H1 (cell line): Measurements from ENCODE around the gene CTNNA3. TPM values are rescaled to one million over a fixed set of nuclear protein-coding genes. Genes with fewer than 3 reads are reported as not detected.

ENCODE experiments used
- CTCF ChIA-PET: fragments of 300-600 bp; sonication (Branson Sonifier 250); formaldehyde crosslinking; loops from one replicate; lab custom pipeline; 2021; ENCODE audit not compliant: partially characterized antibody; lab: Charles Lee
- POLR2A ChIA-PET: fragments of 300-600 bp; sonication (Branson Sonifier 250); formaldehyde crosslinking; loops from one replicate; lab custom pipeline; 2021; ENCODE audit warnings: inconsistent platforms; ENCODE audit not compliant: partially characterized antibody; lab: Charles Lee
- DNase-seq, 2 experiments: peaks; one replicate each; pipeline versions ENCODE4 v3.0.0 to v3.0.0-alpha.2; 2010 to 2022; ENCODE audit warnings: low spot score in 2 of 2, low read depth in 1 of 2, mixed read lengths in 1 of 2
- FAIRE-seq: peaks from 2 replicates; lab custom pipeline; 2011; peaks lifted over from hg19 to GRCh38; lab: Jason Lieb, UNC
- H2AFZ ChIP-seq: 2 replicates; pipeline ENCODE4 v1.8.1; 2012; ENCODE audit warnings: low read length, inconsistent platforms
- H2AK5ac ChIP-seq: 2 replicates; pipeline ENCODE4 v1.6.1; 2013; ENCODE audit warnings: low read depth, low read length
- H2BK120ac ChIP-seq: replicated peaks from 2 replicates; pipeline ENCODE3; 2013; ENCODE audit warnings: low read depth, low read length, inconsistent platforms
- H2BK12ac ChIP-seq: 2 replicates; pipeline ENCODE4 v1.6.1; 2013; ENCODE audit warnings: low read depth, low read length
- H2BK15ac ChIP-seq: 2 replicates; pipeline ENCODE4 v1.6.1; 2013; ENCODE audit warnings: low read length
- H2BK20ac ChIP-seq: 2 replicates; pipeline ENCODE4 v1.6.1; 2013; ENCODE audit warnings: low read length
- H2BK5ac ChIP-seq: 2 replicates; pipeline ENCODE4 v1.6.1; 2013; ENCODE audit warnings: low read depth, low read length
- H3K14ac ChIP-seq: 2 replicates; pipeline ENCODE4 v1.6.1; 2013; ENCODE audit warnings: inconsistent platforms; ENCODE audit not compliant: insufficient read length
- H3K18ac ChIP-seq: 2 replicates; pipeline ENCODE4 v1.6.1; 2013; ENCODE audit warnings: low read length; ENCODE audit errors: extremely low read depth
- H3K23ac ChIP-seq: 2 replicates; pipeline ENCODE4 v1.6.1; 2013; ENCODE audit warnings: inconsistent platforms; ENCODE audit not compliant: insufficient read length
- H3K23me2 ChIP-seq: 2 replicates; pipeline ENCODE4 v1.6.1; 2013; ENCODE audit warnings: low read depth, low read length
- H3K27ac ChIP-seq: 2 replicates; pipeline ENCODE4 v1.6.1; 2011; ENCODE audit warnings: low read depth, low read length, inconsistent platforms
- H3K27me3 ChIP-seq, 4 experiments: replicated peaks in 1 of 4; 1 replicate in 1 of 4; 2 replicates in 3 of 4; pipeline versions ENCODE4 v1.6.1 to v1.8.1; 2011 to 2013; ENCODE audit warnings: low read length in 3 of 4, mild to moderate bottlenecking in 3 of 4, inconsistent platforms in 2 of 4, mixed read lengths in 2 of 4, moderate library complexity in 1 of 4; ENCODE audit not compliant: control insufficient read depth in 3 of 4, insufficient read depth in 3 of 4; ENCODE audit errors: extremely low read depth in 1 of 4
- H3K36me3 ChIP-seq, 4 experiments: 2 replicates each; pipeline versions ENCODE4 v1.6.1 to v1.8.1; 2011 to 2013; ENCODE audit warnings: mild to moderate bottlenecking in 4 of 4, low read length in 3 of 4, moderate library complexity in 2 of 4, control low read depth in 1 of 4, inconsistent platforms in 1 of 4; ENCODE audit not compliant: insufficient read depth in 4 of 4, control insufficient read depth in 2 of 4
- H3K4ac ChIP-seq: replicated peaks from 2 replicates; pipeline ENCODE3; 2013; ENCODE audit warnings: low read length, low read depth, mixed read lengths, inconsistent platforms; ENCODE audit not compliant: insufficient read length
- H3K4me1 ChIP-seq, 4 experiments: replicated peaks in 1 of 4; 1 replicate in 1 of 4; 2 replicates in 3 of 4; pipeline versions ENCODE4 v1.6.1 to v1.8.1; 2011 to 2013; ENCODE audit warnings: low read length in 3 of 4, inconsistent platforms in 2 of 4, mixed read lengths in 1 of 4; ENCODE audit not compliant: insufficient read depth in 4 of 4, control insufficient read depth in 3 of 4
- H3K4me2 ChIP-seq, 2 experiments: 2 replicates each; pipeline versions ENCODE4 v1.6.1 to v1.8.1; 2011 to 2013; ENCODE audit warnings: low read depth in 2 of 2, low read length in 2 of 2, control low read depth in 1 of 2, inconsistent platforms in 1 of 2, mild to moderate bottlenecking in 1 of 2; ENCODE audit not compliant: insufficient read depth in 1 of 2
- H3K4me3 ChIP-seq, 4 experiments: fragments of 200-600, 300-600 bp in 1 of 4; sonication (generic), shearing (Covaris generic), sonication (Bioruptor Twin) in 1 of 4; 2 replicates each; pipeline versions ENCODE4 v1.5.1 to v1.8.1; 2011 to 2016; ENCODE audit warnings: low read length in 4 of 4, low read depth in 3 of 4, control low read depth in 2 of 4, inconsistent platforms in 2 of 4, mild to moderate bottlenecking in 2 of 4, mixed read lengths in 1 of 4, moderate library complexity in 1 of 4; ENCODE audit not compliant: insufficient read depth in 2 of 4; ENCODE audit errors: extremely low read depth in 1 of 4
- H3K56ac ChIP-seq: replicated peaks from 2 replicates; pipeline ENCODE3; 2013; ENCODE audit warnings: low read depth, mild to moderate bottlenecking, mixed read lengths, low read length, inconsistent platforms; ENCODE audit not compliant: insufficient read length
- H3K79me1 ChIP-seq: 2 replicates; pipeline ENCODE4 v1.6.1; 2013; ENCODE audit warnings: low read depth, low read length, control low read depth
- H3K79me2 ChIP-seq, 2 experiments: 2 replicates each; pipeline versions ENCODE4 v1.6.1 to v1.8.1; 2012 to 2013; ENCODE audit warnings: low read length in 2 of 2, mild to moderate bottlenecking in 2 of 2, inconsistent platforms in 1 of 2; ENCODE audit not compliant: insufficient read depth in 2 of 2, control insufficient read depth in 1 of 2
- H3K9ac ChIP-seq, 4 experiments: replicated peaks in 1 of 4; 1 replicate in 1 of 4; 2 replicates in 3 of 4; pipeline versions ENCODE4 v1.6.1 to v1.8.1; 2011 to 2013; ENCODE audit warnings: low read depth in 3 of 4, low read length in 3 of 4, control low read depth in 2 of 4, mild to moderate bottlenecking in 2 of 4, moderate library complexity in 2 of 4, inconsistent platforms in 1 of 4; ENCODE audit errors: extremely low read depth in 1 of 4
- H3K9me3 ChIP-seq, 2 experiments: 2 replicates each; pipeline versions ENCODE4 v1.6.1 to v1.8.1; 2012 to 2013; ENCODE audit warnings: mild to moderate bottlenecking in 2 of 2, moderate library complexity in 2 of 2, control low read depth in 1 of 2, inconsistent platforms in 1 of 2, low read depth in 1 of 2, low read length in 1 of 2, mixed read lengths in 1 of 2; ENCODE audit not compliant: insufficient read depth in 2 of 2
- H4K20me1 ChIP-seq, 2 experiments: replicated peaks in 1 of 2; 2 replicates each; pipeline versions ENCODE3 to v1.8.1; 2011 to 2013; ENCODE audit warnings: inconsistent platforms in 2 of 2, low read length in 2 of 2, mild to moderate bottlenecking in 1 of 2; ENCODE audit not compliant: insufficient read depth in 2 of 2, control insufficient read depth in 1 of 2
- H4K5ac ChIP-seq: 2 replicates; pipeline ENCODE4 v1.6.1; 2013; ENCODE audit warnings: low read length, low read depth, mixed read lengths, inconsistent platforms; ENCODE audit not compliant: insufficient read length
- H4K8ac ChIP-seq: 2 replicates; pipeline ENCODE4 v1.8.0; 2013; ENCODE audit warnings: mild to moderate bottlenecking, moderate library complexity, low read length, inconsistent platforms; ENCODE audit not compliant: insufficient read depth; ENCODE audit errors: extremely low read depth
- H4K91ac ChIP-seq: replicated peaks from 2 replicates; pipeline ENCODE3; 2013; ENCODE audit warnings: low read length, mixed read lengths, inconsistent platforms; ENCODE audit not compliant: insufficient read length
- CBX8 ChIP-seq: fragments of 300-800, 300-1000 bp; sonication (generic); IDR thresholded peaks from 2 replicates; pipeline ENCODE4 v1.7.1; 2016; ENCODE audit warnings: low read depth, low read length, borderline replicate concordance
- CREB1 ChIP-seq: IDR thresholded peaks from 2 replicates; pipeline ENCODE4 v1.6.1; 2012; ENCODE audit warnings: inconsistent platforms
- CTBP2 ChIP-seq: IDR thresholded peaks from 2 replicates; pipeline ENCODE4 v1.7.0; 2011; ENCODE audit warnings: borderline replicate concordance, mild to moderate bottlenecking, moderate library complexity, mixed read lengths, low read length; ENCODE audit not compliant: insufficient read depth, insufficient read length
- HDAC6 ChIP-seq: IDR thresholded peaks from one replicate; pipeline ENCODE4 v1.7.1; 2012; ENCODE audit warnings: low read depth, mild to moderate bottlenecking, inconsistent platforms, low read length, moderate library complexity
- RFX5 ChIP-seq: IDR thresholded peaks from 2 replicates; pipeline ENCODE4 v1.6.1; 2011; ENCODE audit warnings: low read depth, low read length, improper control_type of control experiment, borderline replicate concordance
- SAP30 ChIP-seq: fragments of 300-600 bp; sonication (generic); IDR thresholded peaks from 2 replicates; pipeline ENCODE4 v1.7.1; 2012; ENCODE audit warnings: low read length, moderate library complexity, mild to moderate bottlenecking, inconsistent platforms; ENCODE audit not compliant: insufficient read depth, insufficient replicate concordance
- TAF1 ChIP-seq: IDR thresholded peaks from 2 replicates; pipeline ENCODE4 v1.6.1; 2011; ENCODE audit warnings: mild to moderate bottlenecking, low read depth, low read length
- TAF7 ChIP-seq: optimal IDR thresholded peaks from 2 replicates; pipeline ENCODE3; 2011; ENCODE audit warnings: low read depth, mild to moderate bottlenecking, inconsistent platforms, low read length, moderate library complexity, borderline replicate concordance
- TCF12 ChIP-seq: IDR thresholded peaks from 2 replicates; pipeline ENCODE4 v1.6.1; 2011; ENCODE audit warnings: low read depth, mild to moderate bottlenecking, low read length
- WGBS, 2 experiments: shearing (Covaris generic) in 1 of 2; methylation state at CpG; one replicate each; pipeline versions ENCODE4 v1.1.6 to v1.1.7; 2013 to 2015; ENCODE audit warnings: low lambda C conversion rate in 2 of 2, mixed read lengths in 2 of 2, inconsistent platforms in 1 of 2, low coverage in 1 of 2, missing lambda C conversion rate in 1 of 2; ENCODE audit not compliant: insufficient replicate concordance in 2 of 2, insufficient coverage in 1 of 2, insufficient read length in 1 of 2; ENCODE audit errors: extremely low coverage in 1 of 2, missing lambda C conversion rate in 1 of 2; 5-methylcytosine and 5-hydroxymethylcytosine counted together
- polyA plus RNA-seq, 7 experiments: library from polyadenylated mRNA; depleted of rRNA in 3 of 7; stranded (reverse) in 5 of 7; unstranded in 2 of 7; fragments of >200 nt in 5 of 7; fragments of 200-250 nt in 2 of 7; gene quantifications; 1 replicate in 5 of 7; 2 replicates in 1 of 7; 4 replicates in 1 of 7; pipeline versions ENCODE4 v1.2.1 to v1.2.3, GENCODE V29; 2011 to 2013; ENCODE audit warnings: missing spikeins in 2 of 7, mixed read lengths in 2 of 7
- total RNA-seq: library from RNA; stranded (reverse); fragmentation: NEBNext Ultra II Directional; extraction: Animal tissue kit (Norgen Biotek cat#: 25700); gene quantifications from 2 replicates; pipeline ENCODE4 v1.2.1, GENCODE V29; 2021
- TF ChIP-seq, protein P1 (sequence below): IDR thresholded peaks from 2 replicates; pipeline ENCODE4 v1.6.1; 2012; ENCODE audit warnings: inconsistent platforms

The CTNNA3 gene
- total and polyA plus RNA-seq, 2 of the 8 experiments (the other 6 are each of a cell fraction or from before 2014, with no cell fraction given) = 1.3 to 1.5 TPM

GRCh38 chr10:67650558-67650957, 45.4 kb downstream of the CTNNA3 start:
- no peak overlapping the region for H3K56ac ChIP-seq
- H2BK20ac ChIP-seq = no peak overlapping the region
- H3K27ac ChIP-seq = no peak overlapping the region
- H4K8ac ChIP-seq = no peak overlapping the region
- CTCF ChIA-PET = no interaction called here
- H3K79me1 ChIP-seq = no peaks in the 10 kb centered on the region
- H3K4me2 ChIP-seq = no peak overlapping the region
- H2BK120ac ChIP-seq = no peak overlapping the region
- no peak for TF ChIP-seq HDAC6
- TF ChIP-seq CBX8 = no peak
- TF ChIP-seq TAF7 = no peak
- TF ChIP-seq, protein P1, sequence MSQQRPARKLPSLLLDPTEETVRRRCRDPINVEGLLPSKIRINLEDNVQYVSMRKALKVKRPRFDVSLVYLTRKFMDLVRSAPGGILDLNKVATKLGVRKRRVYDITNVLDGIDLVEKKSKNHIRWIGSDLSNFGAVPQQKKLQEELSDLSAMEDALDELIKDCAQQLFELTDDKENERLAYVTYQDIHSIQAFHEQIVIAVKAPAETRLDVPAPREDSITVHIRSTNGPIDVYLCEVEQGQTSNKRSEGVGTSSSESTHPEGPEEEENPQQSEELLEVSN = no peak
- TF ChIP-seq CTBP2 = no peak
- TF ChIP-seq TCF12 = no peak
- TF ChIP-seq TAF1 = no peak
- TF ChIP-seq SAP30 = no peak
- TF ChIP-seq RFX5 = no peak
- no peak for TF ChIP-seq CREB1
- TF ChIP-seq, all 59 proteins: peak for 0
- no peaks in the 10 kb centered on the region for H3K23me2 ChIP-seq
- no peaks in the 10 kb centered on the region for H3K27me3 ChIP-seq
- H3K14ac ChIP-seq = no peak overlapping the region
- 85% methylated on average over 4 of the region's 4 CpGs; no CpG with 5 or more reads in 1 of the 2 experiments for WGBS, 2 experiments
- no peaks in the 10 kb centered on the region for H3K9me3 ChIP-seq
- POLR2A ChIA-PET = no interaction called here
- no peak overlapping the region for H3K9ac ChIP-seq
- H3K4me1 ChIP-seq = no peaks in the 10 kb centered on the region
- no peak overlapping the region for H2AK5ac ChIP-seq
- H3K79me2 ChIP-seq = no peaks in the 10 kb centered on the region
- H3K23ac ChIP-seq = no peak overlapping the region
- H3K4me3 ChIP-seq = no peak overlapping the region
- no peak for DNase-seq
- H4K91ac ChIP-seq = no peak overlapping the region
- H4K20me1 ChIP-seq = no peaks in the 10 kb centered on the region
- H2BK15ac ChIP-seq = no peak overlapping the region
- H2AFZ ChIP-seq = no peak overlapping the region
- no peaks in the 10 kb centered on the region for H3K36me3 ChIP-seq
- H2BK5ac ChIP-seq = no peak overlapping the region
- no peak overlapping the region for H3K4ac ChIP-seq
- no peak overlapping the region for H4K5ac ChIP-seq
- no peak for FAIRE-seq
- no peak overlapping the region for H2BK12ac ChIP-seq
- H3K18ac ChIP-seq = no peak overlapping the region
